Measurements from ENCODE around the gene APBA2. TPM values are rescaled to one million over a fixed set of nuclear protein-coding genes. Genes with fewer than 3 reads are reported as not detected.

The APBA2 gene
- total RNA-seq, 1 experiment from 2014 or later: 12.9 TPM

DNA sequence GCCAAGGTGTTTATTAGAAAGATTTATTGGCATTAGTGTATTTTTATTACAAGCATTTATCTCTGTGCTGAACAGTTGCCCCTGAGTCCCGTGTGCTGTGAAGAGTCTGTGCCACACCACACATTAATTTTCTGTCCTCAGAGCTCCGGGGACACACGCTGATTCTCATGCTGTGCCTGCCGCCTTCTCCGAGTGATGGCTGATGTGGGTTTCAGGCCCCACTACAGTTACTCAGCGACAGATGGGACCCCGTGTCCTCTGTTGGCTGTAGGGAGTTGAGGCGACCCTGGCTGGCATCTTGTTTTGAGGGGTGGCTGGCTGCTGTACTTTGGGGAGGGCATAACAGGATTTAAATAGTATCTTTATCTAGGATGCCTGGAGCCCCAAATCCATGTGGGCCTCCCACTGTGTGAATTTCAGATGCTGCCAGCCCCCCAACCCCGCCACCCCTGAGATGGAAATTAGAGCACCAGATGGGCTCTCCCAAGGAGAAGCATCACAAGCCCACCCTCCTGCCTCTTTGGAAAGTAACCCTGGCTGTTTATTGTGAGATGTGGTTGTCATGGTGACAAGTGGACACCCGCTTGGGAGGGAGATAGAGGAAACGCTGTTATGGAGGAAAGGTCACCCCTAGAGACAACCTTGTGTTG, 185.6 kb downstream of the APBA2 start:
- DNase-seq (ENCODE audit: low spot score): no peak
- no TSS peak for BruUV-seq (replicated peaks)
- no peaks in the 10 kb centered on the region for H3K36me3 ChIP-seq (ENCODE audit: insufficient read depth, low read length, poor library complexity, severe bottlenecking)
- no peak overlapping the region for H3K27ac ChIP-seq (ENCODE audit: low read depth, low read length, poor library complexity, severe bottlenecking)
- H3K4me3 ChIP-seq (ENCODE audit: low read depth, low read length, poor library complexity, severe bottlenecking): no peak overlapping the region
- no peaks in the 10 kb centered on the region for H3K9me3 ChIP-seq (ENCODE audit: low read depth, low read length, poor library complexity, severe bottlenecking)
- H3K4me1 ChIP-seq (ENCODE audit: insufficient read depth, low read length, poor library complexity, severe bottlenecking): no peaks in the 10 kb centered on the region
- CTCF ChIA-PET: no interaction called here
- intact Hi-C loops (cut with micrococcal nuclease; ENCODE audit: unreplicated experiment): no loop called here
- TF ChIP-seq, protein P1, sequence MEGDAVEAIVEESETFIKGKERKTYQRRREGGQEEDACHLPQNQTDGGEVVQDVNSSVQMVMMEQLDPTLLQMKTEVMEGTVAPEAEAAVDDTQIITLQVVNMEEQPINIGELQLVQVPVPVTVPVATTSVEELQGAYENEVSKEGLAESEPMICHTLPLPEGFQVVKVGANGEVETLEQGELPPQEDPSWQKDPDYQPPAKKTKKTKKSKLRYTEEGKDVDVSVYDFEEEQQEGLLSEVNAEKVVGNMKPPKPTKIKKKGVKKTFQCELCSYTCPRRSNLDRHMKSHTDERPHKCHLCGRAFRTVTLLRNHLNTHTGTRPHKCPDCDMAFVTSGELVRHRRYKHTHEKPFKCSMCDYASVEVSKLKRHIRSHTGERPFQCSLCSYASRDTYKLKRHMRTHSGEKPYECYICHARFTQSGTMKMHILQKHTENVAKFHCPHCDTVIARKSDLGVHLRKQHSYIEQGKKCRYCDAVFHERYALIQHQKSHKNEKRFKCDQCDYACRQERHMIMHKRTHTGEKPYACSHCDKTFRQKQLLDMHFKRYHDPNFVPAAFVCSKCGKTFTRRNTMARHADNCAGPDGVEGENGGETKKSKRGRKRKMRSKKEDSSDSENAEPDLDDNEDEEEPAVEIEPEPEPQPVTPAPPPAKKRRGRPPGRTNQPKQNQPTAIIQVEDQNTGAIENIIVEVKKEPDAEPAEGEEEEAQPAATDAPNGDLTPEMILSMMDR (conservative IDR thresholded peaks at IDR 0.05; ENCODE audit: low read depth, low read length): no peak
- TF ChIP-seq EZH2 (IDR thresholded peaks at IDR 0.05; ENCODE audit: borderline replicate concordance, low read depth, low read length, poor library complexity, severe bottlenecking): no peak
- H3K27me3 ChIP-seq (replicated peaks; ENCODE audit: insufficient read depth, low read depth, low read length, poor library complexity): no peaks in the 10 kb centered on the region
- POLR2A ChIA-PET (ENCODE audit: low non-redundant PET): no interaction called here

DNA sequence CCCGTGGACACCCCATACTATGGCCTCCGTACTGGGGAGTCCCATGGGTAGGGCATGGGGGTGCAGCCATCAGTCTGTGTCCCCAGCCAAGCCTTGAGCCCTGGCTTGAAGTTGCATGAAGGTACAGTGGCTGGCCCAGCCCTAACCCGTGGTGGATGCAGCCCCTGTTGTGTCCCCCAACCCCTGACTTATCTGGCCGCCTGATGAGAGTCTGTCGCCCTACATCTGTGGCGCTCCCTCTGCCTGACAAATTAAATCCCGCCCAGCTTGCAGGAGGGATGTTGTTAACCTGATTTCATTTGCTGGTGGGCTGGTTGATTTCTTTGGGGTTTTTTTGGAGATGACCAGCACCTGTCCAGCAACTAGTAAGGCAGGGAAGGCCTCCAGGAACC, 186.1 kb downstream of the APBA2 start:
- Histone ChIP-seq H3K36me3 (ENCODE audit: insufficient read depth, low read length, poor library complexity, severe bottlenecking) (no peaks in the 10 kb centered on the region), H3K4me3 (ENCODE audit: low read depth, low read length, poor library complexity, severe bottlenecking) (no peak overlapping the region), H3K27me3 (replicated peaks; ENCODE audit: insufficient read depth, low read depth, low read length, poor library complexity) (no peaks in the 10 kb centered on the region), H3K4me1 (ENCODE audit: insufficient read depth, low read length, poor library complexity, severe bottlenecking) (no peaks in the 10 kb centered on the region), H3K27ac (ENCODE audit: low read depth, low read length, poor library complexity, severe bottlenecking) (no peak overlapping the region), H3K9me3 (ENCODE audit: low read depth, low read length, poor library complexity, severe bottlenecking) (no peaks in the 10 kb centered on the region)
- TF ChIP-seq EZH2 (IDR thresholded peaks at IDR 0.05; ENCODE audit: borderline replicate concordance, low read depth, low read length, poor library complexity, severe bottlenecking): no peak
- TF ChIP-seq, protein P1 (conservative IDR thresholded peaks at IDR 0.05; ENCODE audit: low read depth, low read length): no peak
- BruUV-seq (replicated peaks): no TSS peak
- DNase-seq (ENCODE audit: low spot score): no peak
- ChIA-PET POLR2A (ENCODE audit: low non-redundant PET) (no interaction called here), CTCF (no interaction called here)
- intact Hi-C loops (cut with micrococcal nuclease; ENCODE audit: unreplicated experiment): no loop called here

DNA sequence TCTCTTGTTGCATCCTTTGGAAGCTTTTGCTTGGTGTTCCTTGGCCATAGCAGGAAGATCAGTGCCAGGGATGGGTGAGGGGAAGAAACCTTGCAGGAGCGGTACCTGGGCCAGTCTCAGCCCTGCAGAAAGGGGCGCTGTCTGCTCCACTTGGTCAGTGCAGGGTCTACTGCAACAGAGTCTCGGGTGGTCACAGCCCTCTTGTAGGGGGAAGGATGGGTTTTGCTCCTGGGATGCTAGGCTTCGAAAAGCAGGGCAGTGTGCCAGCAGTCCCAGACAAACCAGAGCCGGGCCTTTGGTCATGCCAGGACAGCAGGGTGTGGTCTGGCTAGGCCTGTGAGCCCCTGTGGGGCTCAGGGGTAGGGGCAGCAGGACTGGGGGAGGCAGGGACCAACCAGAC, 186.7 kb downstream of the APBA2 start:
- Histone ChIP-seq H3K27ac (ENCODE audit: low read depth, low read length, poor library complexity, severe bottlenecking) (no peak overlapping the region), H3K4me1 (ENCODE audit: insufficient read depth, low read length, poor library complexity, severe bottlenecking) (no peaks in the 10 kb centered on the region), H3K36me3 (ENCODE audit: insufficient read depth, low read length, poor library complexity, severe bottlenecking) (no peaks in the 10 kb centered on the region), H3K9me3 (ENCODE audit: low read depth, low read length, poor library complexity, severe bottlenecking) (no peaks in the 10 kb centered on the region), H3K4me3 (ENCODE audit: low read depth, low read length, poor library complexity, severe bottlenecking) (no peak overlapping the region), H3K27me3 (replicated peaks; ENCODE audit: insufficient read depth, low read depth, low read length, poor library complexity) (no peaks in the 10 kb centered on the region)
- POLR2A ChIA-PET (ENCODE audit: low non-redundant PET): no interaction called here
- intact Hi-C loops (cut with micrococcal nuclease; ENCODE audit: unreplicated experiment): no loop called here
- no peak for TF ChIP-seq EZH2 (IDR thresholded peaks at IDR 0.05; ENCODE audit: borderline replicate concordance, low read depth, low read length, poor library complexity, severe bottlenecking)
- TF ChIP-seq, protein P1 (conservative IDR thresholded peaks at IDR 0.05; ENCODE audit: low read depth, low read length): no peak
- CTCF ChIA-PET: no interaction called here
- DNase-seq (ENCODE audit: low spot score): no peak
- no TSS peak for BruUV-seq (replicated peaks)
